CD8-positive, alpha-beta memory T cell (primary cell): ENCODE results near the gene SNTA1. TPM values are rescaled to one million over a fixed set of nuclear protein-coding genes. Genes with fewer than 3 reads are reported as not detected.
A peak's percentile ranks its signal among the peaks of the same experiment; 100 is the strongest.

Experiments used
- CTCF ChIA-PET: fragments of 350-600 bp; sonication (Branson Sonifier 250); formaldehyde crosslinking; loops from one replicate; lab custom pipeline; 2021; ENCODE audit warnings: antibody characterized with exemption; lab: Charles Lee
- POLR2A ChIA-PET: fragments of 350-600 bp; sonication (Branson Sonifier 250); formaldehyde crosslinking; loops from one replicate; lab custom pipeline; 2021; ENCODE audit warnings: antibody characterized with exemption; lab: Charles Lee
- DNase-seq, 5 donors: peaks; one replicate each; pipeline versions ENCODE4 v3.0.0 to v3.0.0-alpha.2; 2020 to 2022; ENCODE audit warnings: mixed read lengths in 1 of 5
- H3K27ac ChIP-seq: one replicate; pipeline ENCODE4 v1.7.0; 2013; ENCODE audit warnings: low read depth, mild to moderate bottlenecking, low read length, moderate library complexity
- H3K27me3 ChIP-seq: 2 replicates; pipeline ENCODE4 v1.7.0; 2013; ENCODE audit warnings: low read length, mild to moderate bottlenecking; ENCODE audit not compliant: insufficient read depth, poor library complexity, severe bottlenecking
- H3K36me3 ChIP-seq: 2 replicates; pipeline ENCODE4 v1.7.0; 2013; ENCODE audit warnings: mild to moderate bottlenecking, low read length, moderate library complexity; ENCODE audit not compliant: insufficient read depth
- H3K4me1 ChIP-seq: 2 replicates; pipeline ENCODE4 v1.7.0; 2013; ENCODE audit warnings: mild to moderate bottlenecking, low read length, moderate library complexity; ENCODE audit not compliant: insufficient read depth
- H3K4me3 ChIP-seq: 2 replicates; pipeline ENCODE4 v1.7.0; 2013; ENCODE audit warnings: mild to moderate bottlenecking, low read length
- H3K9me3 ChIP-seq: 2 replicates; pipeline ENCODE4 v1.7.0; 2013; ENCODE audit warnings: mild to moderate bottlenecking, low read length
- H3K27ac Mint-ChIP-seq, 8 donors: one replicate each; pipeline ENCODE4 v1.8.0; 2020 to 2021; ENCODE audit warnings: mixed read lengths in 8 of 8, mild to moderate bottlenecking in 6 of 8, inconsistent platforms in 3 of 8, moderate library complexity in 3 of 8
- H3K27me3 Mint-ChIP-seq, 2 donors: one replicate each; pipeline ENCODE4 v1.8.0; 2020 to 2021; ENCODE audit warnings: mixed read lengths in 2 of 2, mild to moderate bottlenecking in 1 of 2, moderate library complexity in 1 of 2
- H3K36me3 Mint-ChIP-seq, 3 donors: one replicate each; pipeline ENCODE4 v1.8.0; 2020 to 2021; ENCODE audit warnings: mixed read lengths in 3 of 3, inconsistent platforms in 1 of 3, mild to moderate bottlenecking in 1 of 3
- H3K4me1 Mint-ChIP-seq, 3 donors: one replicate each; pipeline ENCODE4 v1.8.0; 2020 to 2021; ENCODE audit warnings: mixed read lengths in 3 of 3, inconsistent platforms in 1 of 3, mild to moderate bottlenecking in 1 of 3
- H3K4me3 Mint-ChIP-seq, 7 donors: one replicate each; pipeline ENCODE4 v1.8.0; 2020 to 2021; ENCODE audit warnings: mixed read lengths in 7 of 7, mild to moderate bottlenecking in 6 of 7, moderate library complexity in 4 of 7, inconsistent platforms in 2 of 7
- H3K9me3 Mint-ChIP-seq, 5 donors: one replicate each; pipeline ENCODE4 v1.8.0; 2020 to 2022; ENCODE audit warnings: mixed read lengths in 5 of 5, mild to moderate bottlenecking in 3 of 5, moderate library complexity in 2 of 5, inconsistent platforms in 1 of 5
- polyA plus RNA-seq: library from polyadenylated mRNA; unstranded; fragments of 300-500 nt; fragmentation: Illumina TruSeq; gene quantifications from one replicate; pipeline ENCODE4 v1.2.3, GENCODE V29; 2021
- total RNA-seq, 2 experiments: library from RNA; stranded (reverse); gene quantifications; one replicate each; pipeline ENCODE4 v1.2.3, GENCODE V29; 2021

SNTA1 gene
- total and polyA plus RNA-seq, 3 experiments from 2014 or later: 4.6 to 11.8 (median 5.6) TPM

GRCh38 chr20:33407251-33407650 lies 36.3 kb downstream of the SNTA1 start:
- no peaks in the 10 kb centered on the region for H3K27me3 Mint-ChIP-seq
- H3K9me3 ChIP-seq: no peaks in the 10 kb centered on the region
- H3K9me3 Mint-ChIP-seq: no peaks in the 10 kb centered on the region
- H3K4me1 Mint-ChIP-seq: peaks cover 14 to 22% (median 14%) of the 10 kb centered on the region in 3 donors
- DNase-seq: no peak
- CTCF ChIA-PET: interaction anchor here (1.2 kb wide), 1 partner anchor 261 kb away, joined by 4 read pairs; no protein-coding TSS in a partner anchor
- H3K27ac ChIP-seq: no peak overlapping the region
- no peaks in the 10 kb centered on the region for H3K27me3 ChIP-seq
- no peak overlapping the region for H3K4me3 ChIP-seq
- H3K36me3 ChIP-seq: peaks cover 4% of the 10 kb centered on the region
- peak overlapping the region in 4 of 8 donors; percentile 20 to 53 (median 31) for H3K27ac Mint-ChIP-seq
- H3K4me1 ChIP-seq: peaks cover 3% of the 10 kb centered on the region
- POLR2A ChIA-PET: no interaction called here
- H3K4me3 Mint-ChIP-seq: no peak overlapping the region
- H3K36me3 Mint-ChIP-seq: peaks cover 0 to 49% (median 12%) of the 10 kb centered on the region in 3 donors

DNA sequence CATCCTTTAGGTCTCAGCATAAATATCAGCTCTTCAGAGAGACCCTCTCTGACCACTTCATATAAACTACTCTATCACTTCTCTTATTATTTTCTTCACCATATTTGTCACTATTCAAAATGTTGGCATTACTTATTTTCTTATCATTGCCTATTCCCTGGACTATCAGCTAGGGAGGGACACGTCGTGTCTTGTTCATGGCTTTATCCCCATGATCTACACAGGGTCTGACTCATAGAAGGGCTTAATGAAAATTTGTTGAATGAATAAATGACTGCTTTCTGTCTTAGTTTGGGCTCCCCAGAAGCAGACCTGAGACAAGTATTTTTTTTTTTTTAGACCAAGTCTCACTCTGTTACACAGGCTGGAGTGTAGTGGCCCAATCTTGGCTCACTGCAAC lies 39.3 kb downstream of the SNTA1 start:
- Mint-ChIP-seq H3K27me3 (no peaks in the 10 kb centered on the region), H3K36me3 (peaks cover 0 to 34% (median 14%) of the 10 kb centered on the region in 3 donors), H3K9me3 (no peaks in the 10 kb centered on the region), H3K4me1 (peaks cover 39 to 43% (median 40%) of the 10 kb centered on the region in 3 donors), H3K27ac (peak overlapping the region in 4 of 8 donors; percentile 2 to 79 (median 38)), H3K4me3 (peak overlapping the region in 5 of 7 donors; percentile 5 to 88 (median 38))
- peaks cover 24% of the 10 kb centered on the region for H3K4me1 ChIP-seq
- peaks cover 4% of the 10 kb centered on the region for H3K36me3 ChIP-seq
- no peak overlapping the region for H3K4me3 ChIP-seq
- no peaks in the 10 kb centered on the region for H3K27me3 ChIP-seq
- POLR2A ChIA-PET: no interaction called here
- CTCF ChIA-PET: interaction anchor here (1.6 kb wide), 1 partner anchor 264 kb away, joined by 4 read pairs; no protein-coding TSS in a partner anchor
- H3K27ac ChIP-seq: no peak overlapping the region
- H3K9me3 ChIP-seq: no peaks in the 10 kb centered on the region
- no peak for DNase-seq

DNA sequence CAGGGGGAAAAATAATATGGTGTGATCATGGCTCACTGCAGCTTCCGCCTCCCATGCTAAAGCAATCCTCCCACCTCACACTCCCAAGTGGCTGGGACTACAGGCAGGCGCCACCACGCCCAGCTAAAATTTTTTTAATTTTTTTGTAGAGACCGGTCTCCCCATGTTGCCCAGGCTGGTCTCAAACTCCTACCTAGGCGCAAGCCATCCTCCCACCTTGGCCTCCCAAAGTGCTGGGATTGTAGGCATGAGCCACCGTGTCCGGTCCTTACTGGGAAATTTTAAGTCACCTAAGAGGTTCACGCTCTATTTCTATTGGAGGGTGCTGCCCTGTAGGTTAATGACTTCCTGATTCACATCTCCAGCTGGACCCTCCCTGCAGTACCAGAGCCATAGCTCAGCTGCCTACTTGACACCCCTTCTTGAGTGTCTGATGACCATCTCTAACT lies 41.6 kb downstream of the SNTA1 start:
- CTCF ChIA-PET: interaction anchor here (1.7 to 3.1 kb wide), 2 partner anchors 25 to 266 kb away, joined by 3 to 17 read pairs; partner anchors contain the start of gene ACTL10
- POLR2A ChIA-PET: interaction anchor here (1.1 to 1.2 kb wide), 2 partner anchors 42 to 330 kb away, joined by 3 to 11 read pairs; partner anchors contain the start of genes SNTA1 and ZNF341

GRCh38 chr20:33401184-33401920 lies 42.2 kb downstream of the SNTA1 start, which contains the start of gene CDK5RAP1:
CDK5RAP1 (minus strand) TSS chr20:33401519; CDS start chr20:33397064, 4,455 bp downstream.
- Mint-ChIP-seq H3K27me3 (no peaks in the 10 kb centered on the region), H3K4me1 (peaks cover 54 to 68% (median 65%) of the 10 kb centered on the region in 3 donors), H3K9me3 (no peaks in the 10 kb centered on the region), H3K4me3 (peak within 1 kb of the TSS; percentile 90 to 97 (median 95)), H3K36me3 (peaks cover 0 to 30% (median 9%) of the 10 kb centered on the region in 3 donors), H3K27ac (peak within 1 kb of the TSS; percentile 58 to 96 (median 92))
- peak; percentile 73 to 90 (median 79) for DNase-seq
- ChIA-PET CTCF (interaction anchor here (1.7 to 3.1 kb wide), 2 partner anchors 24 to 267 kb away, joined by 3 to 17 read pairs; partner anchors contain the start of gene ACTL10), POLR2A (interaction anchor here (1.1 to 1.2 kb wide), 2 partner anchors 42 to 331 kb away, joined by 3 to 11 read pairs; partner anchors contain the start of genes SNTA1 and ZNF341)
- Histone ChIP-seq H3K36me3 (no peaks in the 10 kb centered on the region), H3K27ac (peak within 1 kb of the TSS; percentile 73), H3K27me3 (no peaks in the 10 kb centered on the region), H3K9me3 (no peaks in the 10 kb centered on the region), H3K4me1 (peaks cover 25% of the 10 kb centered on the region), H3K4me3 (peak within 1 kb of the TSS; percentile 76)

More for the DNA sequence above, 41.6 kb downstream of the SNTA1 start:
- peak overlapping the region; percentile 90 to 97 (median 95) for H3K4me3 Mint-ChIP-seq
- Histone ChIP-seq H3K4me1 (peaks cover 25% of the 10 kb centered on the region), H3K27ac (peak overlapping the region; percentile 73), H3K27me3 (no peaks in the 10 kb centered on the region), H3K36me3 (no peaks in the 10 kb centered on the region), H3K4me3 (peak overlapping the region; percentile 76), H3K9me3 (no peaks in the 10 kb centered on the region)
- H3K27me3 Mint-ChIP-seq: no peaks in the 10 kb centered on the region
- H3K27ac Mint-ChIP-seq: peak overlapping the region in 7 of 8 donors; percentile 21 to 96 (median 93)
- H3K9me3 Mint-ChIP-seq: no peaks in the 10 kb centered on the region
- peaks cover 0 to 26% (median 6%) of the 10 kb centered on the region in 3 donors for H3K36me3 Mint-ChIP-seq
- no peak for DNase-seq
- H3K4me1 Mint-ChIP-seq: peaks cover 51 to 62% (median 60%) of the 10 kb centered on the region in 3 donors

DNA sequence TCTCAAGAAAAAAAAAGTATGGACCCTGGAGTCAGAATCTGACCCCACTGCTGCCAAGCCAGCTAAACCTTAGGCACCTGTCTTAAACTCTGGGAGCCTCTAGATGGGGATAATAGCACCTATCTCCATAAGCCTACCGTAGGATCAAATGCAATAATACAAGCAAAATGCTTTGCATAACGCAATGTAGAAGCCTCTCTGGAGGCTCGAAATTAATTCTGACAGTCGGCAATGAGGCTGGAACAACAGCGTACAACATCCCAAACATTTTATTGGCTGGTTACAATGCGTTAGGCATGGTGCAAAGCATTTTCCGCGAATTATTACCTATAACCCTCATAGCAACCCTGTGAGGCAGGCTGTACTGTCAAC lies 42.8 kb downstream of the SNTA1 start:
- Mint-ChIP-seq H3K9me3 (no peaks in the 10 kb centered on the region), H3K27ac (peak overlapping the region in 6 of 8 donors; percentile 58 to 96 (median 93)), H3K27me3 (no peaks in the 10 kb centered on the region), H3K36me3 (peaks cover 0 to 31% (median 9%) of the 10 kb centered on the region in 3 donors), H3K4me1 (peaks cover 59 to 74% (median 70%) of the 10 kb centered on the region in 3 donors), H3K4me3 (peak overlapping the region; percentile 90 to 97 (median 95))
- peaks cover 25% of the 10 kb centered on the region for H3K4me1 ChIP-seq
- H3K4me3 ChIP-seq: peak overlapping the region; percentile 76
- DNase-seq: peak in 1 of 5 donors; percentile 11
- POLR2A ChIA-PET: interaction anchor here (1.1 to 1.2 kb wide), 2 partner anchors 43 to 331 kb away, joined by 3 to 11 read pairs; partner anchors contain the start of genes SNTA1 and ZNF341
- no peaks in the 10 kb centered on the region for H3K36me3 ChIP-seq
- CTCF ChIA-PET: interaction anchor here (1.7 to 3.1 kb wide), 2 partner anchors 24 to 267 kb away, joined by 3 to 17 read pairs; partner anchors contain the start of gene ACTL10
- peak overlapping the region; percentile 73 for H3K27ac ChIP-seq
- H3K27me3 ChIP-seq: no peaks in the 10 kb centered on the region
- H3K9me3 ChIP-seq: no peaks in the 10 kb centered on the region

- Mint-ChIP-seq H3K4me3 (peak overlapping the region; percentile 90 to 97 (median 95)), H3K9me3 (no peaks in the 10 kb centered on the region), H3K36me3 (peaks cover 0 to 38% (median 9%) of the 10 kb centered on the region in 3 donors), H3K4me1 (peaks cover 59 to 76% (median 70%) of the 10 kb centered on the region in 3 donors), H3K27ac (peak overlapping the region in 6 of 8 donors; percentile 38 to 96 (median 92)), H3K27me3 (no peaks in the 10 kb centered on the region)
- ChIA-PET POLR2A (no interaction called here), CTCF (interaction anchor here (3.1 kb wide), 1 partner anchor 268 kb away, joined by 17 read pairs; the partner anchor contains the start of gene ACTL10)
- Histone ChIP-seq H3K27me3 (no peaks in the 10 kb centered on the region), H3K36me3 (peaks cover 2% of the 10 kb centered on the region), H3K4me3 (peak overlapping the region; percentile 76), H3K27ac (no peak overlapping the region), H3K4me1 (peaks cover 25% of the 10 kb centered on the region), H3K9me3 (no peaks in the 10 kb centered on the region)
- DNase-seq: no peak
Measured at GRCh38 chr20:33399924-33400323, 43.6 kb downstream of the SNTA1 start.

- Mint-ChIP-seq H3K4me3 (no peak overlapping the region), H3K27ac (peak overlapping the region in 4 of 8 donors; percentile 3 to 52 (median 40)), H3K27me3 (no peaks in the 10 kb centered on the region), H3K9me3 (no peaks in the 10 kb centered on the region), H3K4me1 (peaks cover 32 to 44% (median 40%) of the 10 kb centered on the region in 3 donors), H3K36me3 (peaks cover 0 to 75% (median 20%) of the 10 kb centered on the region in 3 donors)
- no peak overlapping the region for H3K27ac ChIP-seq
- DNase-seq: no peak
- peaks cover 27% of the 10 kb centered on the region for H3K36me3 ChIP-seq
- no peaks in the 10 kb centered on the region for H3K9me3 ChIP-seq
- peaks cover 6% of the 10 kb centered on the region for H3K4me1 ChIP-seq
- H3K27me3 ChIP-seq: no peaks in the 10 kb centered on the region
- POLR2A ChIA-PET: no interaction called here
- H3K4me3 ChIP-seq: no peak overlapping the region
- CTCF ChIA-PET: no interaction called here
Measured at GRCh38 chr20:33394718-33395117, 48.8 kb downstream of the SNTA1 start.
